ENCODE measurements around the gene AFAP1L1. TPM values are rescaled to one million over a fixed set of nuclear protein-coding genes. Genes with fewer than 3 reads are reported as not detected.
A peak's percentile ranks its signal among the peaks of the same experiment; 100 is the strongest.

Gene AFAP1L1
- total RNA-seq (ENCODE audit: low replicate concordance), result 0.34 and 0.36 TPM in 2 replicates

DNA sequence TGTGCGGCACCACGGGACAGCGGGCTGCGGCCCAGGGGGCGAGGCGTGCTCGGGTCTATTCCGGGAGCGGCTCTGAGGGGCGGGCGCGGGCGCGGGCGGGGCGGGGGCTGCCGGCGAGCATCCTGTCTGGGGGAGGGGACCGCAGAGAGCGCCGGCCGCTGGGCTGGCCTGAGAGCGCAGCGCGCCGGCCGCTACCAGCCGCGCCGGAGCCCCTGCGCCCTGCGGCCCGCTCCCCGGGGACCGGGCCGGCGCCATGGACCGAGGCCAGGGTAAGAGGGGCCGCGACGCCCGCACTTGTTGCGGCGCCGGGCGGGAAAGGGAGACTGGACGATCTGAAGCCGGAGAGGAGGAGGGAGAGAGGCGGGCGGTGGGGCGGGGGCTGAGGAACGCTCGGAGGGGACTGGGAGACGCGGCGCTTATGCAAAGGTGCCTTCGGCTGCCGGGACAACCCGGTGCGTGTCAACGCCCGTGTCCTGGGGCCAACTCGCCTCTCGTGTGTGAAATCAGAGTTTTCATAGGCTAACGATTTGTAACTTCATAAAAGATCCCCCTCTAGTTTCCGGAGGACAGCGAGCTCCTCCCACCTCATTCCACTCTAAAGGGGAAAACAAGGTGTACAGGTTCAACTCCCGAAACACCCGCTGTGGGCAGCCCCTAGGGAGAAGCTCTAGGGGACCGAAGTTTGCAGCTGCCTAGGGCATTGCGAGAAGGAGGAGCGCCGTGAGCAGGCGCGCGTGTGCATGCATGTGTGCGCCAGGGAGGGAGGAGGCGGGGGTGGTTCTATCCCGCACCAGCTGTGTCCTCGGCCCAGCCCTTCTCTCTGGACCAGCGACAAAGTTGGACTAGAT, at the start of gene AFAP1L1:
Gene AFAP1L1 (plus strand): TSS at position 144 of the 848 bp plus-strand sequence. CDS start 110 bp downstream, at position 254.
- no peaks in the 10 kb centered on the region for H3K79me2 ChIP-seq (ENCODE audit: low read depth)
- no peak within 1 kb of the TSS for H3K27ac ChIP-seq
- H3K4me2 ChIP-seq, result peak within 1 kb of the TSS; percentile 79
- peak; percentile 21 for TF ChIP-seq EZH2phosphoT487 (IDR thresholded peaks at IDR 0.05)
- TF ChIP-seq EZH2 (IDR thresholded peaks at IDR 0.05), result peak; percentile 74
- TF ChIP-seq, protein P1, sequence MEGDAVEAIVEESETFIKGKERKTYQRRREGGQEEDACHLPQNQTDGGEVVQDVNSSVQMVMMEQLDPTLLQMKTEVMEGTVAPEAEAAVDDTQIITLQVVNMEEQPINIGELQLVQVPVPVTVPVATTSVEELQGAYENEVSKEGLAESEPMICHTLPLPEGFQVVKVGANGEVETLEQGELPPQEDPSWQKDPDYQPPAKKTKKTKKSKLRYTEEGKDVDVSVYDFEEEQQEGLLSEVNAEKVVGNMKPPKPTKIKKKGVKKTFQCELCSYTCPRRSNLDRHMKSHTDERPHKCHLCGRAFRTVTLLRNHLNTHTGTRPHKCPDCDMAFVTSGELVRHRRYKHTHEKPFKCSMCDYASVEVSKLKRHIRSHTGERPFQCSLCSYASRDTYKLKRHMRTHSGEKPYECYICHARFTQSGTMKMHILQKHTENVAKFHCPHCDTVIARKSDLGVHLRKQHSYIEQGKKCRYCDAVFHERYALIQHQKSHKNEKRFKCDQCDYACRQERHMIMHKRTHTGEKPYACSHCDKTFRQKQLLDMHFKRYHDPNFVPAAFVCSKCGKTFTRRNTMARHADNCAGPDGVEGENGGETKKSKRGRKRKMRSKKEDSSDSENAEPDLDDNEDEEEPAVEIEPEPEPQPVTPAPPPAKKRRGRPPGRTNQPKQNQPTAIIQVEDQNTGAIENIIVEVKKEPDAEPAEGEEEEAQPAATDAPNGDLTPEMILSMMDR (IDR thresholded peaks at IDR 0.05), result no peak
- H3K4me1 ChIP-seq, result peaks cover 5% of the 10 kb centered on the region
- peaks cover 72% of the 10 kb centered on the region for H3K27me3 ChIP-seq
- peaks cover 4% of the 10 kb centered on the region for H4K20me1 ChIP-seq (ENCODE audit: low read depth)
- H3F3A ChIP-seq (ENCODE audit: low read depth), result peaks cover 7% of the 10 kb centered on the region
- peak; percentile 70 for DNase-seq (ENCODE audit: low spot score)
- Mint-ChIP-seq H3K36me3 (no peaks in the 10 kb centered on the region), H3K9me3 (peaks cover 5% of the 10 kb centered on the region), H3K27me3 (ENCODE audit: insufficient read depth, low read depth) (peaks cover 31% of the 10 kb centered on the region), H3K27ac (no peak within 1 kb of the TSS), H3K4me3 (peak within 1 kb of the TSS; percentile 89), H3K4me1 (peaks cover 6% of the 10 kb centered on the region)
- no peaks in the 10 kb centered on the region for H3K36me3 ChIP-seq
- H3K9me3 ChIP-seq (ENCODE audit: low read depth), result no peaks in the 10 kb centered on the region
- H3K9ac ChIP-seq, result no peak within 1 kb of the TSS
- H3K4me3 ChIP-seq, result peak within 1 kb of the TSS; percentile 69
- peak within 1 kb of the TSS; percentile 94 for H2AFZ ChIP-seq (replicated peaks)

DNA sequence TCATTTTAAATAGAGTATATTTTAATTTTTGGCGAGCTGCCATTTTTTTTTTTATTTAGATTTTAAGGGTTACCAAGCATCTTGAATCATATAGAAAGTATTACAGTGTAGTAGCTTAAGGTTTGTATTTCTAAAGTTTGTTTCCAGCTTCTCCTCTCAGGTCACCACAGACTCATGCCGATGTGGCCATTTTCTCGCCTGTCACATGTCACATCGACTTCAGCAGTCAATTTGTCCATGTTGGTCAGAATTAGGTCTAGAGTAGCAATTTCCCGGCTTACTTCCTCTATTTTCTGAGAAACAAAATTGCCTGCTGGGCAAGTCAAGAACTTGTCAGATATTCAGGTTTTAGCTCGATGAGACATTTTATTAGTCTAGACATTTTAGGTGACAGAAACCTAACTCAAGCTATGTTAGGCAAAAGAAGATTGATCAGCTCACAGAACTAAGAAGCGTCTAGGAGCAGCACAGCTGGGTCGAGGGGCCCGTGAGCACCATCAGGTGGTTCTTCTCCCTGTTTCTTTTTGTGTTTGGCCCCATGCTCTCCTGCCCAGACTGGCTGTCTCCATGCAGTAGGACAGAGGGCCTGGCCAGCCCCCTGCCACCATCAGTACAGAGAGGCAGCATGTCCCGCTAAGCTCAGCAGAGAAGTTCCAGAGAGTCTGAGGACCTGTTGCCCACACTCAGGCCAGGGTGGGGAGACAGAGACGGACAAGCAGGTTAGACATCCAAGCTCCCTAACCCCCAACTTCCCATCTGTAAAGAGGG, 48.4 kb upstream of the AFAP1L1 start:
- Histone ChIP-seq H3K36me3 (no peaks in the 10 kb centered on the region), H3K9me3 (ENCODE audit: low read depth) (no peaks in the 10 kb centered on the region), H3K4me1 (no peaks in the 10 kb centered on the region), H3K4me2 (no peak overlapping the region), H3K27me3 (no peaks in the 10 kb centered on the region), H3K27ac (no peak overlapping the region), H3K9ac (no peak overlapping the region), H2AFZ (replicated peaks) (peak overlapping the region; percentile 57), H3K79me2 (ENCODE audit: low read depth) (no peaks in the 10 kb centered on the region), H4K20me1 (ENCODE audit: low read depth) (no peaks in the 10 kb centered on the region), H3F3A (ENCODE audit: low read depth) (no peaks in the 10 kb centered on the region), H3K4me3 (no peak overlapping the region)
- H3K4me3 Mint-ChIP-seq, result no peak overlapping the region
- H3K27ac Mint-ChIP-seq, result no peak overlapping the region
- H3K36me3 Mint-ChIP-seq, result no peaks in the 10 kb centered on the region
- peaks cover 2% of the 10 kb centered on the region for H3K27me3 Mint-ChIP-seq (ENCODE audit: insufficient read depth, low read depth)
- no peak for DNase-seq (ENCODE audit: low spot score)
- no peaks in the 10 kb centered on the region for H3K9me3 Mint-ChIP-seq
- no peaks in the 10 kb centered on the region for H3K4me1 Mint-ChIP-seq
- no peak for TF ChIP-seq EZH2phosphoT487 (IDR thresholded peaks at IDR 0.05)
- TF ChIP-seq EZH2 (IDR thresholded peaks at IDR 0.05), result no peak
- TF ChIP-seq, protein P1 (IDR thresholded peaks at IDR 0.05), result no peak

DNA sequence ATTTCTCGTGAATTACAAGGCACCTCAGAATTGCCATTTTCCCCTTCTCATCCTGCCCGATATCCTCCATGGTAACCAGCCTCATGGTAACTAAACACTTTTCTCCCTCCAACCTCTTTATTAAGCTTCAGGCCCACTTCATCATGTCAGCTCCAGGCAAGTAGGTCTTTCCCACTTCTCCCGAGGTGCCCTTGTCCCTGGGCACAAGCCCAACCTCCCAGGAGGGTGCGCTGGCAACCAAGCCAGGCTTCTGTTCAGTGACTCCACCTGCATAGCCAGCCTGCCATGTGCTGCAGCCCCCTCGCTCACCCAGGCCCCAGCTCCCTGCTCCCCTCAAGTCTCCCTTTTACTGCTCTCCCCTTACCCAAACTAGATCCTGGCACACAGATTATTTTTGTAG, 47.4 kb upstream of the AFAP1L1 start:
- H3K27me3 ChIP-seq, result no peaks in the 10 kb centered on the region
- H3K9me3 ChIP-seq (ENCODE audit: low read depth), result no peaks in the 10 kb centered on the region
- H3K27ac ChIP-seq, result no peak overlapping the region
- no peaks in the 10 kb centered on the region for H3K79me2 ChIP-seq (ENCODE audit: low read depth)
- DNase-seq (ENCODE audit: low spot score), result no peak
- Mint-ChIP-seq H3K4me3 (no peak overlapping the region), H3K27ac (peak overlapping the region; percentile 21), H3K9me3 (no peaks in the 10 kb centered on the region), H3K36me3 (no peaks in the 10 kb centered on the region), H3K27me3 (ENCODE audit: insufficient read depth, low read depth) (peaks cover 2% of the 10 kb centered on the region), H3K4me1 (no peaks in the 10 kb centered on the region)
- no peak overlapping the region for H3K4me3 ChIP-seq
- H4K20me1 ChIP-seq (ENCODE audit: low read depth), result no peaks in the 10 kb centered on the region
- H3F3A ChIP-seq (ENCODE audit: low read depth), result no peaks in the 10 kb centered on the region
- no peak overlapping the region for H3K4me2 ChIP-seq
- TF ChIP-seq EZH2 (IDR thresholded peaks at IDR 0.05) (no peak), EZH2phosphoT487 (IDR thresholded peaks at IDR 0.05) (no peak)
- TF ChIP-seq, protein P1 (IDR thresholded peaks at IDR 0.05), result no peak
- H3K36me3 ChIP-seq, result no peaks in the 10 kb centered on the region
- H3K9ac ChIP-seq, result no peak overlapping the region
- no peaks in the 10 kb centered on the region for H3K4me1 ChIP-seq
- no peak overlapping the region for H2AFZ ChIP-seq (replicated peaks)

Data from neural progenitor cell (in vitro differentiated cells).